Heart left ventricle (tissue), 13 donors: ENCODE data around the gene PI16.

Experiments used
- CTCF ChIP-seq, 12 donors: fragments of 200-600 bp; sonication (generic) in 4 of 12; IDR thresholded peaks; one replicate each; pipeline versions ENCODE4 v1.5.0 to v1.8.0; 2018 to 2022; ENCODE audit warnings: antibody characterized with exemption in 12 of 12, mild to moderate bottlenecking in 5 of 12
- POLR2A ChIP-seq, 2 donors: fragments of 450-650 bp; IDR thresholded peaks; one replicate each; pipeline ENCODE4 v1.6.1; 2017; ENCODE audit warnings: antibody characterized with exemption in 2 of 2, mild to moderate bottlenecking in 2 of 2, moderate library complexity in 2 of 2
- donor health status: ischemic (EF 13 %, LVEDD 7.1; RV severe dilation, severe dysfunction).
- donor health status: DM: no; HTN: yes; CAD: no.
- donor health status: DM: no; HTN: no; CAD: no.
- donor health status: ischemic (EF 25% LVEDD 6.9; RV normal size, moderate dysfunction).
- donor health status: ischemic (EF 25% LVEDD 5.7; RV mildly dilated, moderate dysfunction).
- donor health status: ischemic (EF 35%, LVEDD 5.7; RV mildly dilated, moderate dysfunction).
- donor health status: nonischemic (EF 11% LVEDD 7.7; RV severe dilation, severe dysfunction).
- donor health status: DM: yes; HTN: yes; CAD: no.
- donor health status: PGD.
- donor health status: ischemic (EF 29% LVEDD 5.4; RV normal size, mild dysfunction).
- donor health status: nonischemic (EF 23%, LVEDD 6.1; RV moderate dilation, normal function).

GRCh38 chr6:36985417-36985807 lies 30.9 kb downstream of the PI16 start:
- no peak for TF ChIP-seq CTCF (IDR thresholded peaks at IDR 0.05)
- no peak for TF ChIP-seq POLR2A (IDR thresholded peaks at IDR 0.05)
